Stomach smooth muscle (tissue), 2 donors: ENCODE data around the gene ETS2.
"Not testable (repeated sequence)": the region's sequence is repeated elsewhere in the genome, so short reads cannot be mapped to it uniquely, and the experiment has no call there.

ENCODE experiments used
- H3K27ac ChIP-seq: one replicate; pipeline ENCODE4 v1.7.0; 2013; ENCODE audit warnings: mild to moderate bottlenecking, low read length, inconsistent platforms
- H3K27me3 ChIP-seq, 2 donors: one replicate each; pipeline ENCODE4 v1.7.0; 2013; ENCODE audit warnings: low read length in 2 of 2; ENCODE audit not compliant: insufficient read depth in 2 of 2, control insufficient read depth in 1 of 2
- H3K36me3 ChIP-seq, 2 donors: one replicate each; pipeline ENCODE4 v1.7.0; 2013; ENCODE audit warnings: low read length in 2 of 2; ENCODE audit not compliant: control insufficient read depth in 2 of 2, insufficient read depth in 2 of 2
- H3K4me1 ChIP-seq: one replicate; pipeline ENCODE4 v1.7.0; 2013; ENCODE audit warnings: low read length; ENCODE audit not compliant: control insufficient read depth, insufficient read depth
- H3K4me3 ChIP-seq, 2 donors: one replicate each; pipeline ENCODE4 v1.7.0; 2013; ENCODE audit warnings: low read length in 2 of 2
- H3K9ac ChIP-seq, 2 donors: one replicate each; pipeline ENCODE4 v1.7.0; 2013; ENCODE audit warnings: low read length in 2 of 2, mild to moderate bottlenecking in 1 of 2
- H3K9me3 ChIP-seq, 2 donors: one replicate each; pipeline ENCODE4 v1.7.0; 2013; ENCODE audit warnings: low read length in 2 of 2; ENCODE audit not compliant: control insufficient read depth in 2 of 2
- donor health status: healthy.
- donor health status: Pancreatic carcinoma.

The ETS2 gene

GRCh38 chr21:38841472-38841871 lies 35.7 kb downstream of the ETS2 start:
- no peaks in the 10 kb centered on the region for H3K4me1 ChIP-seq
- H3K9ac ChIP-seq = no peak overlapping the region
- no peaks in the 10 kb centered on the region for H3K27me3 ChIP-seq
- H3K9me3 ChIP-seq = peaks cover 0 to 3% of the 10 kb centered on the region in 2 donors
- no peak overlapping the region for H3K4me3 ChIP-seq
- no peaks in the 10 kb centered on the region for H3K36me3 ChIP-seq
- no peak overlapping the region for H3K27ac ChIP-seq

GRCh38 chr21:38842079-38842478 lies 36.4 kb downstream of the ETS2 start:
- Histone ChIP-seq H3K9me3 (peaks cover 0 to 3% of the 10 kb centered on the region in 2 donors), H3K4me3 (no peak overlapping the region), H3K4me1 (no peaks in the 10 kb centered on the region), H3K27ac (no peak overlapping the region), H3K9ac (no peak overlapping the region), H3K27me3 (no peaks in the 10 kb centered on the region), H3K36me3 (no peaks in the 10 kb centered on the region)

- Histone ChIP-seq H3K9me3 (peaks cover 0 to 3% of the 10 kb centered on the region in 2 donors), H3K4me3 (no peak overlapping the region), H3K36me3 (no peaks in the 10 kb centered on the region), H3K27ac (no peak overlapping the region), H3K27me3 (no peaks in the 10 kb centered on the region), H3K9ac (no peak overlapping the region), H3K4me1 (peaks cover 2% of the 10 kb centered on the region)
These were observed 37.6 kb downstream of the ETS2 start for GRCh38 chr21:38843379-38843778.

GRCh38 chr21:38843806-38844503 lies 38.2 kb downstream of the ETS2 start:
- no peak overlapping the region for H3K9ac ChIP-seq
- H3K27me3 ChIP-seq = no peaks in the 10 kb centered on the region
- H3K27ac ChIP-seq = no peak overlapping the region
- no peak overlapping the region for H3K4me3 ChIP-seq
- H3K4me1 ChIP-seq = peaks cover 2% of the 10 kb centered on the region
- H3K9me3 ChIP-seq = peaks cover 0 to 3% of the 10 kb centered on the region in 2 donors
- H3K36me3 ChIP-seq = no peaks in the 10 kb centered on the region

GRCh38 chr21:38845374-38845773 lies 39.6 kb downstream of the ETS2 start:
- H3K9ac ChIP-seq, H3K4me1 ChIP-seq, H3K27ac ChIP-seq, H3K4me3 ChIP-seq, H3K27me3 ChIP-seq, H3K36me3 ChIP-seq, H3K9me3 ChIP-seq: not testable (repeated sequence)

GRCh38 chr21:38847556-38847955 lies 41.8 kb downstream of the ETS2 start:
- Histone ChIP-seq H3K36me3 (no peaks in the 10 kb centered on the region), H3K27me3 (no peaks in the 10 kb centered on the region), H3K27ac (no peak overlapping the region), H3K4me1 (peaks cover 2% of the 10 kb centered on the region), H3K9me3 (no peaks in the 10 kb centered on the region), H3K9ac (no peak overlapping the region), H3K4me3 (no peak overlapping the region)

GRCh38 chr21:38848187-38848609 lies 42.5 kb downstream of the ETS2 start:
- no peak overlapping the region for H3K27ac ChIP-seq
- no peaks in the 10 kb centered on the region for H3K9me3 ChIP-seq
- no peak overlapping the region for H3K9ac ChIP-seq
- no peaks in the 10 kb centered on the region for H3K27me3 ChIP-seq
- H3K4me1 ChIP-seq = peaks cover 2% of the 10 kb centered on the region
- H3K4me3 ChIP-seq = peak overlapping the region in 1 of 2 donors; percentile 8
- H3K36me3 ChIP-seq = no peaks in the 10 kb centered on the region

- Histone ChIP-seq H3K27ac (no peak overlapping the region), H3K36me3 (no peaks in the 10 kb centered on the region), H3K9me3 (no peaks in the 10 kb centered on the region), H3K4me3 (no peak overlapping the region), H3K27me3 (no peaks in the 10 kb centered on the region), H3K4me1 (peaks cover 2% of the 10 kb centered on the region), H3K9ac (no peak overlapping the region)
These were observed 44.0 kb downstream of the ETS2 start for GRCh38 chr21:38849776-38850175.

- Histone ChIP-seq H3K9me3 (no peaks in the 10 kb centered on the region), H3K27me3 (no peaks in the 10 kb centered on the region), H3K9ac (no peak overlapping the region), H3K4me1 (peaks cover 2% of the 10 kb centered on the region), H3K27ac (no peak overlapping the region), H3K36me3 (no peaks in the 10 kb centered on the region), H3K4me3 (no peak overlapping the region)
These were observed 44.7 kb downstream of the ETS2 start for GRCh38 chr21:38850277-38850951.

GRCh38 chr21:38851101-38851500 lies 45.4 kb downstream of the ETS2 start:
- H3K27me3 ChIP-seq = no peaks in the 10 kb centered on the region
- no peak overlapping the region for H3K27ac ChIP-seq
- H3K4me3 ChIP-seq = no peak overlapping the region
- peaks cover 2% of the 10 kb centered on the region for H3K4me1 ChIP-seq
- no peaks in the 10 kb centered on the region for H3K36me3 ChIP-seq
- no peaks in the 10 kb centered on the region for H3K9me3 ChIP-seq
- H3K9ac ChIP-seq = no peak overlapping the region

- H3K9ac ChIP-seq = no peak overlapping the region
- H3K4me1 ChIP-seq = peaks cover 1% of the 10 kb centered on the region
- H3K9me3 ChIP-seq = no peaks in the 10 kb centered on the region
- H3K27ac ChIP-seq = no peak overlapping the region
- H3K27me3 ChIP-seq = no peaks in the 10 kb centered on the region
- H3K36me3 ChIP-seq = no peaks in the 10 kb centered on the region
- H3K4me3 ChIP-seq = no peak overlapping the region
These were observed 46.5 kb downstream of the ETS2 start for GRCh38 chr21:38852278-38852677.
